Esophagus squamous epithelium (tissue), 4 donors: ENCODE measurements around the gene DGKQ.

Experiments used
- POLR2A ChIP-seq, 4 donors: fragments of 450-650 bp; IDR thresholded peaks; one replicate each; pipeline ENCODE4 v1.6.1; 2017; ENCODE audit warnings: antibody characterized with exemption in 4 of 4, mild to moderate bottlenecking in 4 of 4, moderate library complexity in 3 of 4
- TF ChIP-seq, protein P1 (sequence below), 6 experiments: fragments of 450-650 bp in 4 of 6; fragments of 200-600 bp in 2 of 6; sonication (generic) in 2 of 6; IDR thresholded peaks; one replicate each; pipeline ENCODE4 v1.5.1; 2016 to 2019; ENCODE audit warnings: antibody characterized with exemption in 6 of 6, mild to moderate bottlenecking in 4 of 6, moderate library complexity in 4 of 6

DNA sequence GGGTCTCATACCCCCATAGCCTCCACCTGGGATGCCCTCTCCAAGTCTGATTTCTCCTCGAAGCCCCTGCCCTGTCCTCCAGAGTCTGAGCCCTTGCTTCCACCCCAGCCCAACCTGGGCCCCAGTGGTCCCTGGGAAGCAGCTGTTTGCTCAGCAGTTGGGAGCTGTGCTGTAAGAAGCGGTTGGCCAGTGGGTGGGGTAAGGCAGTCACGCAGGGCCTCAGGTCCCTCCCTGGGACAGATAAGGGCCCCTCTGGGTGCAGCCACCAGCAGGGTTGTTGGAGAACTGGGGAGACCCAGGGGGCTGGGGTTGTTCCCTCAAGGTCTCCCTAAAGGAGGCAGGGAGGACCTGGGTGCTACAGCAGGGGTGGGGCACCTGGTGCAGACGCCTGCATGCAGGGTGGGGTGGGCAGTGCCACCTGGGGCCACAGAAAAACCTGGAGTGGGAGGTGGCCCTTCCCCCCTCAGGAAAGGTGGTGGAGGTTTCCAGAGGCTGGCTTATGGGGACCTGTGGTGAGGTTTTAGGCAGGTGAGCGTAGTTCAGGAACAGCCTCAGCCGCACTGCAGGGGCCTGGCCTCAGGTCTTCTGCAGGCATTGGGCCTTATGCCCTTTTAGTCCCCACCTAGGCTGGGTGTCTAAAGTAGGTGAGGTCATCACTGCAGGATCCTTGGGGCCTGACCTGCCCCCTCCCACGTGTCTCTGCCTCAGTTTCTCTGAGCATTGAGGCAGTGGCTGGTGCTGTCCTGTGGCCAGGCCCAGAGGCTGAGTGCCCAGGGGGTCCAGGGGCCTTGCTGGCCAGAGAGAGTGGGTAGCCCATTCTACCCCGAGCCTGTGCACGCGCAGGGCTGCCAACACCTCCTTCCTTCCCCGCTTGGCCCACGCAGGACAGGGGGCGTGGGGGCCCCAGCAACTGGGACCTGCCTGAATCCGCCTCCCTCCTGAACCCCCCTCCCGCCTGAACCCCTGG lies 22.9 kb upstream of the DGKQ start:
- TF ChIP-seq, protein P1, sequence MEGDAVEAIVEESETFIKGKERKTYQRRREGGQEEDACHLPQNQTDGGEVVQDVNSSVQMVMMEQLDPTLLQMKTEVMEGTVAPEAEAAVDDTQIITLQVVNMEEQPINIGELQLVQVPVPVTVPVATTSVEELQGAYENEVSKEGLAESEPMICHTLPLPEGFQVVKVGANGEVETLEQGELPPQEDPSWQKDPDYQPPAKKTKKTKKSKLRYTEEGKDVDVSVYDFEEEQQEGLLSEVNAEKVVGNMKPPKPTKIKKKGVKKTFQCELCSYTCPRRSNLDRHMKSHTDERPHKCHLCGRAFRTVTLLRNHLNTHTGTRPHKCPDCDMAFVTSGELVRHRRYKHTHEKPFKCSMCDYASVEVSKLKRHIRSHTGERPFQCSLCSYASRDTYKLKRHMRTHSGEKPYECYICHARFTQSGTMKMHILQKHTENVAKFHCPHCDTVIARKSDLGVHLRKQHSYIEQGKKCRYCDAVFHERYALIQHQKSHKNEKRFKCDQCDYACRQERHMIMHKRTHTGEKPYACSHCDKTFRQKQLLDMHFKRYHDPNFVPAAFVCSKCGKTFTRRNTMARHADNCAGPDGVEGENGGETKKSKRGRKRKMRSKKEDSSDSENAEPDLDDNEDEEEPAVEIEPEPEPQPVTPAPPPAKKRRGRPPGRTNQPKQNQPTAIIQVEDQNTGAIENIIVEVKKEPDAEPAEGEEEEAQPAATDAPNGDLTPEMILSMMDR (IDR thresholded peaks at IDR 0.05) = no peak
- no peak for TF ChIP-seq POLR2A (IDR thresholded peaks at IDR 0.05)
